ENCODE data around the gene ADAM21.

DNA sequence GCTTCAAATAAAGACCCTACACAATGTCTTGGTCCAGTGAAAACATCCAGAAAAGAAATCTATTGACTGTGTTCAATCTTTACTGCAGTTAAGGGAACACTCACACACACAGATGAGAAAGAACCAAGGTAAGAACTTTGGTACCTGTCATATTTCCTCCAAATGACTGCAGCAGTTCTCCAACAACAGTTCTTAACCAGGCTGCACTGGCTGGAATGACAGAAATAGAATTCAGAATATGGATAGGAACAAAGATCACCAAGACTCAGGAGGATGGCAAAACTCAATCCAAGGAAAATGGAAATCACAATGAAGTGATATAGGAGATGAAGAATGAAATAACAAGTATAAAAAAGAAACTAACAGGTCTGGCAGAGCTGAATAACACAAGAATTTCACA lies 46.2 kb downstream of the ADAM21 start:
- TF ChIP-seq, protein P1, sequence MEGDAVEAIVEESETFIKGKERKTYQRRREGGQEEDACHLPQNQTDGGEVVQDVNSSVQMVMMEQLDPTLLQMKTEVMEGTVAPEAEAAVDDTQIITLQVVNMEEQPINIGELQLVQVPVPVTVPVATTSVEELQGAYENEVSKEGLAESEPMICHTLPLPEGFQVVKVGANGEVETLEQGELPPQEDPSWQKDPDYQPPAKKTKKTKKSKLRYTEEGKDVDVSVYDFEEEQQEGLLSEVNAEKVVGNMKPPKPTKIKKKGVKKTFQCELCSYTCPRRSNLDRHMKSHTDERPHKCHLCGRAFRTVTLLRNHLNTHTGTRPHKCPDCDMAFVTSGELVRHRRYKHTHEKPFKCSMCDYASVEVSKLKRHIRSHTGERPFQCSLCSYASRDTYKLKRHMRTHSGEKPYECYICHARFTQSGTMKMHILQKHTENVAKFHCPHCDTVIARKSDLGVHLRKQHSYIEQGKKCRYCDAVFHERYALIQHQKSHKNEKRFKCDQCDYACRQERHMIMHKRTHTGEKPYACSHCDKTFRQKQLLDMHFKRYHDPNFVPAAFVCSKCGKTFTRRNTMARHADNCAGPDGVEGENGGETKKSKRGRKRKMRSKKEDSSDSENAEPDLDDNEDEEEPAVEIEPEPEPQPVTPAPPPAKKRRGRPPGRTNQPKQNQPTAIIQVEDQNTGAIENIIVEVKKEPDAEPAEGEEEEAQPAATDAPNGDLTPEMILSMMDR (IDR thresholded peaks at IDR 0.05) = no peak
- no peak for TF ChIP-seq POLR2A (IDR thresholded peaks at IDR 0.05)
